ENCODE results near the gene EVI5. TPM values are rescaled to one million over a fixed set of nuclear protein-coding genes. Genes with fewer than 3 reads are reported as not detected.

EVI5 gene
- total and polyA plus RNA-seq, 2 experiments from 2014 or later: 24.9 to 29.0 TPM

DNA sequence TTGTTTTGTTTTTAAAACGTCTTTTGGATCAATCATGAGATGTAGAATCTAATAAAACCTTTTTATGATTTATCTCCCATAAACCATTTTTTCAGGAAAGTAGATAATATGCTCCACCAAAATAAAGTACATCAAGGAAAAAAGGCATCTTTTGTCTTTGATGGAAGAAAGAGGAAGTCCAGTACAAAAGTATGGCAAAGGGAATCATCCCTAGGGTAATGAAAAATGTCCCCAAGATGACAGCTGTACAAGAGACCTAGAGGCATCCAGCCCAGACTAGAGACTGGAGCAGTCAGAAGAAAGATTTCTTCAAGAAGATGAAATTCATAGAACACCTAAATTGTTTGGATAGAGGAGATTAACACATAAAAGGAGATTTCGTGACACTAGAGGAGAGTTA is 265.9 kb downstream of the EVI5 start:
- H3K27me3 ChIP-seq: no peaks in the 10 kb centered on the region
- H3K9me2 ChIP-seq (replicated peaks; ENCODE audit: insufficient read depth): no peaks in the 10 kb centered on the region
- H3K4me1 ChIP-seq (ENCODE audit: insufficient read depth): no peaks in the 10 kb centered on the region
- TF ChIP-seq EZH2phosphoT487 (IDR thresholded peaks at IDR 0.05; ENCODE audit: low read depth, severe bottlenecking, unreplicated experiment) (no peak), CTCF (IDR thresholded peaks at IDR 0.05; ENCODE audit: poor library complexity) (no peak), EZH2 (IDR thresholded peaks at IDR 0.05; ENCODE audit: borderline replicate concordance) (no peak)
- no peak for DNase-seq (ENCODE audit: low spot score)
- 78% methylated on average over 2 of the region's 2 CpGs for WGBS (ENCODE audit: low lambda C conversion rate, missing lambda C conversion rate)
- H3K79me2 ChIP-seq: no peaks in the 10 kb centered on the region
- H3K9me3 ChIP-seq (ENCODE audit: low read depth): no peaks in the 10 kb centered on the region
- no peak overlapping the region for H3K4me3 ChIP-seq
- no peaks in the 10 kb centered on the region for H4K20me1 ChIP-seq (ENCODE audit: insufficient read depth, poor library complexity, severe bottlenecking)
- no peak overlapping the region for H3K27ac ChIP-seq
- no peaks in the 10 kb centered on the region for H3K36me3 ChIP-seq (replicated peaks; ENCODE audit: insufficient read depth, low read depth)
- no peak overlapping the region for H3K4me2 ChIP-seq
- H2AFZ ChIP-seq: no peak overlapping the region

- WGBS (ENCODE audit: low lambda C conversion rate, missing lambda C conversion rate): 90% methylated on average over 1 of the region's 1 CpG
- no peaks in the 10 kb centered on the region for H4K20me1 ChIP-seq (ENCODE audit: insufficient read depth, poor library complexity, severe bottlenecking)
- TF ChIP-seq EZH2phosphoT487 (IDR thresholded peaks at IDR 0.05; ENCODE audit: low read depth, severe bottlenecking, unreplicated experiment): no peak
- H3K27me3 ChIP-seq: no peaks in the 10 kb centered on the region
- H3K27ac ChIP-seq: no peak overlapping the region
- no peak for DNase-seq (ENCODE audit: low spot score)
- no peaks in the 10 kb centered on the region for H3K9me2 ChIP-seq (replicated peaks; ENCODE audit: insufficient read depth)
- H3K79me2 ChIP-seq: no peaks in the 10 kb centered on the region
- no peaks in the 10 kb centered on the region for H3K36me3 ChIP-seq (replicated peaks; ENCODE audit: insufficient read depth, low read depth)
- H3K4me1 ChIP-seq (ENCODE audit: insufficient read depth): no peaks in the 10 kb centered on the region
- H2AFZ ChIP-seq: no peak overlapping the region
- no peak overlapping the region for H3K4me3 ChIP-seq
- no peaks in the 10 kb centered on the region for H3K9me3 ChIP-seq (ENCODE audit: low read depth)
- no peak overlapping the region for H3K4me2 ChIP-seq
Observed at GRCh38 chr1:92516574-92516973, 268.3 kb downstream of the EVI5 start.

DNA sequence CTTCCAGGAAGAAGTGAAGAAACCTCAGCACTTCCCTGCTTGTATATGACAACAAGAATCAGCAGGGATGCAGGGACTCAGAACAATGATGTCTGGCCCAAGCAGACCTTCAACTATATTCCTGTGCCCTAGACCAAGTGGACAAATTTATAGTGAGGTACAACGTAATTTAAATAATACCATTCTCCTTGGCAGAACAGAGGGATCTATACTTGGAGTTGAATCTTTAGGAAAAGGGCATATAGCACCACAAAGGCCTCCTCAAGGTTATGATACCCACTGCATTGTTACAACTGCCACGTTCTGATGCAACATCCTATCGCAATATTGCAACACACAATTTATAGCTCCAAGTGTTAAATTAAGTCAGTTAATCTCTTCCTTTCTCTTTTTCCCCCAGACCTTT is 269.1 kb downstream of the EVI5 start:
- Histone ChIP-seq H3K4me3 (no peak overlapping the region), H2AFZ (no peak overlapping the region), H4K20me1 (ENCODE audit: insufficient read depth, poor library complexity, severe bottlenecking) (no peaks in the 10 kb centered on the region), H3K4me2 (no peak overlapping the region), H3K79me2 (no peaks in the 10 kb centered on the region), H3K4me1 (ENCODE audit: insufficient read depth) (no peaks in the 10 kb centered on the region), H3K36me3 (replicated peaks; ENCODE audit: insufficient read depth, low read depth) (no peaks in the 10 kb centered on the region), H3K9me2 (replicated peaks; ENCODE audit: insufficient read depth) (no peaks in the 10 kb centered on the region), H3K9me3 (ENCODE audit: low read depth) (no peaks in the 10 kb centered on the region), H3K27ac (no peak overlapping the region), H3K27me3 (no peaks in the 10 kb centered on the region)
- 95% methylated on average over 3 of the region's 3 CpGs for WGBS (ENCODE audit: low lambda C conversion rate, missing lambda C conversion rate)
- no peak for TF ChIP-seq CTCF (IDR thresholded peaks at IDR 0.05; ENCODE audit: poor library complexity)
- no peak for TF ChIP-seq EZH2 (IDR thresholded peaks at IDR 0.05; ENCODE audit: borderline replicate concordance)
- no peak for TF ChIP-seq EZH2phosphoT487 (IDR thresholded peaks at IDR 0.05; ENCODE audit: low read depth, severe bottlenecking, unreplicated experiment)
- DNase-seq (ENCODE audit: low spot score): no peak

- TF ChIP-seq EZH2phosphoT487 (IDR thresholded peaks at IDR 0.05; ENCODE audit: low read depth, severe bottlenecking, unreplicated experiment) (no peak), CTCF (IDR thresholded peaks at IDR 0.05; ENCODE audit: poor library complexity) (no peak), EZH2 (IDR thresholded peaks at IDR 0.05; ENCODE audit: borderline replicate concordance) (no peak)
- no peaks in the 10 kb centered on the region for H3K36me3 ChIP-seq (replicated peaks; ENCODE audit: insufficient read depth, low read depth)
- H3K9me3 ChIP-seq (ENCODE audit: low read depth): no peaks in the 10 kb centered on the region
- no peak for DNase-seq (ENCODE audit: low spot score)
- H2AFZ ChIP-seq: no peak overlapping the region
- no peaks in the 10 kb centered on the region for H3K9me2 ChIP-seq (replicated peaks; ENCODE audit: insufficient read depth)
- H3K4me2 ChIP-seq: no peak overlapping the region
- H3K27me3 ChIP-seq: no peaks in the 10 kb centered on the region
- no peak overlapping the region for H3K27ac ChIP-seq
- no peaks in the 10 kb centered on the region for H3K79me2 ChIP-seq
- H3K4me3 ChIP-seq: no peak overlapping the region
- H4K20me1 ChIP-seq (ENCODE audit: insufficient read depth, poor library complexity, severe bottlenecking): no peaks in the 10 kb centered on the region
- no peaks in the 10 kb centered on the region for H3K4me1 ChIP-seq (ENCODE audit: insufficient read depth)
- WGBS (ENCODE audit: low lambda C conversion rate, missing lambda C conversion rate): 98% methylated on average over 4 of the region's 4 CpGs
Observed at GRCh38 chr1:92511541-92511940, 273.4 kb downstream of the EVI5 start.

Data from hepatocyte (in vitro differentiated cells).